A673 (cell line): ENCODE data around the gene CUEDC2.

Experiments used
- CTCF ChIP-seq: fragments of 300-800, 200-600 bp; sonication (generic); conservative IDR thresholded peaks from 2 replicates; pipeline ENCODE4 v1.5.1; 2017; ENCODE audit warnings: low read depth, mild to moderate bottlenecking, antibody characterized with exemption, low read length, moderate library complexity, mixed read lengths
- EZH2 ChIP-seq: fragments of 200-600 bp; sonication (generic); IDR thresholded peaks from 2 replicates; pipeline ENCODE4 v1.6.1; 2017; ENCODE audit warnings: borderline replicate concordance, low read depth, mild to moderate bottlenecking, mixed read lengths, antibody characterized with exemption, low read length; ENCODE audit not compliant: poor library complexity, severe bottlenecking

- peak; percentile 97 for TF ChIP-seq CTCF
- no peak for TF ChIP-seq EZH2
These were observed 38.8 kb downstream of the CUEDC2 start for GRCh38 chr10:102393411-102394078.
